DOHH2 (cell line): ENCODE data around the gene TBC1D20.
A peak's percentile ranks its signal among the peaks of the same experiment; 100 is the strongest.

Source experiments
- H3F3A ChIP-seq: fragments of 200-600 bp; sonication (generic), shearing (Covaris generic); 2 replicates; pipeline ENCODE4 v1.6.0; 2016; ENCODE audit warnings: antibody characterized with exemption, mild to moderate bottlenecking; ENCODE audit not compliant: control insufficient read depth, insufficient read depth
- H3K27ac ChIP-seq: fragments of 200-600 bp; sonication (generic); 2 replicates; pipeline ENCODE4 v1.5.1; 2014; ENCODE audit warnings: low read depth, mild to moderate bottlenecking, low read length, moderate library complexity
- H3K27me3 ChIP-seq: fragments of 200-600 bp; sonication (generic); 2 replicates; pipeline ENCODE4 v1.6.1; 2014; ENCODE audit warnings: mild to moderate bottlenecking, low read length, mixed read lengths; ENCODE audit not compliant: control insufficient read depth
- H3K36me3 ChIP-seq: fragments of 200-600 bp; sonication (generic); 2 replicates; pipeline ENCODE4 v1.6.1; 2014; ENCODE audit warnings: mild to moderate bottlenecking, low read length, moderate library complexity, mixed read lengths; ENCODE audit not compliant: control insufficient read depth
- H3K4me1 ChIP-seq: fragments of 200-600 bp; sonication (generic); 2 replicates; pipeline ENCODE4 v1.6.1; 2014; ENCODE audit warnings: mild to moderate bottlenecking, low read length, mixed read lengths; ENCODE audit not compliant: control insufficient read depth
- H3K4me2 ChIP-seq: fragments of 200-600 bp; sonication (generic); 2 replicates; pipeline ENCODE4 v1.6.0; 2014; ENCODE audit warnings: mild to moderate bottlenecking, low read length, moderate library complexity
- H3K4me3 ChIP-seq: fragments of 200-600 bp; sonication (generic); 2 replicates; pipeline ENCODE4 v1.5.1; 2014; ENCODE audit warnings: mild to moderate bottlenecking, low read length, mixed read lengths
- H3K79me2 ChIP-seq: fragments of 200-600 bp; sonication (generic); 2 replicates; pipeline ENCODE4 v1.6.1; 2014; ENCODE audit warnings: mild to moderate bottlenecking, low read length, mixed read lengths; ENCODE audit not compliant: control insufficient read depth
- H3K9me2 ChIP-seq: fragments of 200-600 bp; sonication (generic); replicated peaks from 2 replicates; pipeline ENCODE4 v1.6.1; 2014; ENCODE audit warnings: mild to moderate bottlenecking, low read length, mixed read lengths; ENCODE audit not compliant: control insufficient read depth
- H3K9me3 ChIP-seq: fragments of 200-600 bp; sonication (generic); 2 replicates; pipeline ENCODE4 v1.6.1; 2014; ENCODE audit warnings: antibody characterized with exemption, low read length, mixed read lengths; ENCODE audit not compliant: control insufficient read depth, insufficient read depth
- H4K20me1 ChIP-seq: fragments of 200-600 bp; sonication (generic); 2 replicates; pipeline ENCODE4 v1.6.0; 2014; ENCODE audit warnings: low read depth, mild to moderate bottlenecking, antibody characterized with exemption, low read length, moderate library complexity; ENCODE audit not compliant: control insufficient read depth, insufficient read depth
- CTCF ChIP-seq: fragments of 200-600 bp; sonication (generic); IDR thresholded peaks from one replicate; pipeline ENCODE4 v1.5.1; 2014; ENCODE audit warnings: antibody characterized with exemption, mild to moderate bottlenecking, low read depth, low read length; ENCODE audit not compliant: poor library complexity, severe bottlenecking
- EZH2phosphoT487 ChIP-seq: fragments of 200-600 bp; sonication (generic); IDR thresholded peaks from 2 replicates; pipeline ENCODE4 v1.6.1; 2017; ENCODE audit warnings: borderline replicate concordance, mild to moderate bottlenecking, antibody characterized with exemption, low read length, moderate library complexity, mixed read lengths

The TBC1D20 gene

GRCh38 chr20:437787-438486 is 24.4 kb downstream of the TBC1D20 start:
- Histone ChIP-seq H3K27me3 (no peaks in the 10 kb centered on the region), H3K9me3 (no peaks in the 10 kb centered on the region), H3K9me2 (no peaks in the 10 kb centered on the region), H3K27ac (no peak overlapping the region), H3K4me3 (no peak overlapping the region), H3K4me1 (peaks cover 39% of the 10 kb centered on the region), H3K36me3 (peaks cover 61% of the 10 kb centered on the region), H4K20me1 (no peaks in the 10 kb centered on the region; the same call in 1 of the 2 replicates), H3K79me2 (no peaks in the 10 kb centered on the region), H3F3A (no peaks in the 10 kb centered on the region), H3K4me2 (peak overlapping the region; percentile 46)
- TF ChIP-seq CTCF (no peak), EZH2phosphoT487 (no peak)

GRCh38 chr20:436476-436875 is 25.9 kb downstream of the TBC1D20 start:
- Histone ChIP-seq H3K4me2 (no peak overlapping the region), H3K9me2 (no peaks in the 10 kb centered on the region), H3K4me3 (no peak overlapping the region), H3K36me3 (peaks cover 54% of the 10 kb centered on the region), H4K20me1 (no peaks in the 10 kb centered on the region; the same call in 1 of the 2 replicates), H3K79me2 (no peaks in the 10 kb centered on the region), H3F3A (no peaks in the 10 kb centered on the region), H3K4me1 (peaks cover 39% of the 10 kb centered on the region), H3K27me3 (no peaks in the 10 kb centered on the region), H3K27ac (no peak overlapping the region), H3K9me3 (no peaks in the 10 kb centered on the region)
- no peak for TF ChIP-seq CTCF
- no peak for TF ChIP-seq EZH2phosphoT487

GRCh38 chr20:435558-435957 is 26.8 kb downstream of the TBC1D20 start:
- Histone ChIP-seq H3K27me3 (no peaks in the 10 kb centered on the region), H3K36me3 (peaks cover 47% of the 10 kb centered on the region), H3K4me1 (peaks cover 39% of the 10 kb centered on the region), H3K9me3 (no peaks in the 10 kb centered on the region), H3K4me3 (no peak overlapping the region), H3K79me2 (no peaks in the 10 kb centered on the region), H3K27ac (no peak overlapping the region), H3K9me2 (no peaks in the 10 kb centered on the region), H3K4me2 (no peak overlapping the region), H4K20me1 (no peaks in the 10 kb centered on the region; the same call in 1 of the 2 replicates), H3F3A (no peaks in the 10 kb centered on the region)
- TF ChIP-seq CTCF (no peak), EZH2phosphoT487 (no peak)
